Hepatocyte (in vitro differentiated cells): ENCODE results near the gene MYRIP. TPM values are rescaled to one million over a fixed set of nuclear protein-coding genes. Genes with fewer than 3 reads are reported as not detected.

Experiments
- DNase-seq: peaks from one replicate; pipeline ENCODE4 v3.0.0-alpha.2; 2016; ENCODE audit warnings: low spot score
- H2AFZ ChIP-seq: fragments of 200-600 bp; sonication (generic); 2 replicates; pipeline ENCODE4 v1.6.0; 2016; ENCODE audit warnings: antibody characterized with exemption, mild to moderate bottlenecking
- H3K27ac ChIP-seq: fragments of 200-600 bp; sonication (generic); 2 replicates; pipeline ENCODE4 v1.5.1; 2016; ENCODE audit warnings: mild to moderate bottlenecking
- H3K27me3 ChIP-seq: fragments of 200-600 bp; sonication (generic); 2 replicates; pipeline ENCODE4 v1.6.1; 2016
- H3K36me3 ChIP-seq: fragments of 200-600 bp; sonication (generic); replicated peaks from 2 replicates; pipeline ENCODE4 v1.5.1; 2016; ENCODE audit warnings: low read depth; ENCODE audit not compliant: insufficient read depth
- H3K4me1 ChIP-seq: fragments of 200-600 bp; sonication (generic); 2 replicates; pipeline ENCODE4 v1.5.1; 2016; ENCODE audit warnings: mild to moderate bottlenecking, moderate library complexity; ENCODE audit not compliant: insufficient read depth
- H3K4me2 ChIP-seq: fragments of 200-600 bp; sonication (generic); 2 replicates; pipeline ENCODE4 v1.6.0; 2016
- H3K4me3 ChIP-seq: fragments of 200-600 bp; sonication (generic); 2 replicates; pipeline ENCODE4 v1.5.1; 2016; ENCODE audit warnings: mild to moderate bottlenecking
- H3K79me2 ChIP-seq: fragments of 200-600 bp; sonication (generic); 2 replicates; pipeline ENCODE4 v1.6.0; 2017; ENCODE audit warnings: mild to moderate bottlenecking
- H3K9me2 ChIP-seq: fragments of 200-600 bp; sonication (generic); replicated peaks from 2 replicates; pipeline ENCODE4 v1.6.0; 2017; ENCODE audit warnings: mild to moderate bottlenecking; ENCODE audit not compliant: insufficient read depth
- H3K9me3 ChIP-seq: fragments of 200-600 bp; sonication (generic); 2 replicates; pipeline ENCODE4 v1.5.1; 2016; ENCODE audit warnings: low read depth, mild to moderate bottlenecking
- H4K20me1 ChIP-seq: fragments of 200-600 bp; sonication (generic); 2 replicates; pipeline ENCODE4 v1.6.0; 2016; ENCODE audit warnings: mild to moderate bottlenecking; ENCODE audit not compliant: insufficient read depth, poor library complexity, severe bottlenecking
- CTCF ChIP-seq: fragments of 200-600 bp; sonication (generic); IDR thresholded peaks from 2 replicates; pipeline ENCODE4 v1.5.1; 2016; ENCODE audit warnings: antibody characterized with exemption, mild to moderate bottlenecking; ENCODE audit not compliant: poor library complexity
- EZH2 ChIP-seq: fragments of 200-600 bp; sonication (generic); IDR thresholded peaks from 2 replicates; pipeline ENCODE4 v1.6.1; 2016; ENCODE audit warnings: antibody characterized with exemption, mild to moderate bottlenecking, borderline replicate concordance
- EZH2phosphoT487 ChIP-seq: fragments of 200-600 bp; sonication (generic); IDR thresholded peaks from one replicate; pipeline ENCODE4 v1.6.1; 2018; ENCODE audit warnings: antibody characterized with exemption, mild to moderate bottlenecking, low read depth, moderate library complexity; ENCODE audit not compliant: unreplicated experiment, severe bottlenecking
- WGBS: methylation state at CpG from one replicate; pipeline ENCODE4 v1.1.6; 2016; ENCODE audit warnings: low lambda C conversion rate; ENCODE audit errors: missing lambda C conversion rate; 5-methylcytosine and 5-hydroxymethylcytosine counted together
- polyA plus RNA-seq: library from polyadenylated mRNA; unstranded; fragments of >200 nt; fragmentation: Nextera tagmentation; extraction: Ambion mirVana; gene quantifications from 2 replicates; pipeline ENCODE4 v1.2.1, GENCODE V29; 2016
- small RNA-seq: library from RNA; depleted of rRNA; stranded (forward); fragments of <200 nt; gene quantifications from one replicate; pipeline ENCODE3, GENCODE V24; 2014
- total RNA-seq: library from RNA; depleted of rRNA; stranded (reverse); fragments of >200 nt; gene quantifications from 2 replicates; pipeline ENCODE4 v1.2.3, GENCODE V29; 2014

MYRIP gene
- total and polyA plus RNA-seq, 2 experiments from 2014 or later, result 0.57 TPM; not detected in 1

- Histone ChIP-seq H3K27ac (peak overlapping the region; percentile 76), H3K27me3 (no peaks in the 10 kb centered on the region), H3K4me2 (peak overlapping the region; percentile 82), H3K4me1 (peaks cover 18% of the 10 kb centered on the region), H3K36me3 (no peaks in the 10 kb centered on the region), H3K79me2 (peaks cover 23% of the 10 kb centered on the region), H2AFZ (peak overlapping the region; percentile 97), H4K20me1 (peaks cover 4% of the 10 kb centered on the region), H3K9me2 (no peaks in the 10 kb centered on the region), H3K4me3 (peak overlapping the region; percentile 15), H3K9me3 (no peaks in the 10 kb centered on the region)
- TF ChIP-seq CTCF (no peak), EZH2phosphoT487 (no peak), EZH2 (no peak)
- WGBS, result 38% methylated on average over 20 of the region's 20 CpGs
- DNase-seq, result no peak
These were observed 499.5 kb downstream of the MYRIP start for GRCh38 chr3:40308725-40309417.

- peak; percentile 98 for DNase-seq
- TF ChIP-seq EZH2, result no peak
- no peak for TF ChIP-seq EZH2phosphoT487
- peak; percentile 95 for TF ChIP-seq CTCF
- Histone ChIP-seq H3K9me2 (no peaks in the 10 kb centered on the region), H3K79me2 (peaks cover 23% of the 10 kb centered on the region), H3K36me3 (no peaks in the 10 kb centered on the region), H3K27ac (peak within 1 kb of the TSS; percentile 97), H2AFZ (peak within 1 kb of the TSS; percentile 97), H3K4me3 (peak within 1 kb of the TSS; percentile 85), H3K4me1 (peaks cover 23% of the 10 kb centered on the region), H4K20me1 (peaks cover 4% of the 10 kb centered on the region), H3K27me3 (no peaks in the 10 kb centered on the region), H3K9me3 (no peaks in the 10 kb centered on the region), H3K4me2 (peak within 1 kb of the TSS; percentile 82)
- WGBS, result under 1% methylated on average over 39 of the region's 50 CpGs
These were observed 500.1 kb downstream of the MYRIP start, which contains the start of gene EIF1B for GRCh38 chr3:40309418-40309924. Gene EIF1B, plus strand, starts transcription at chr3:40309707. Its CDS starts 235 bp downstream, at chr3:40309942.

Small RNA genes lying within 50 kb of the gene (small RNA-seq; reads per million reads assigned to genes)
- gene RF00264 (not detected), gene RN7SL411P (not detected), gene RNU4-56P (not detected)
